NCI-H1417 (cell line): ENCODE results near the gene LNX1.
"Not testable (repeated sequence)": the region's sequence is repeated elsewhere in the genome, so short reads cannot be mapped to it uniquely, and the experiment has no call there.

Experiments used
- DNase-seq, 3 experiments: peaks; one replicate each; lab custom pipeline; 2025; lab: John Stamatoyannopoulos, UW

LNX1 gene

DNA sequence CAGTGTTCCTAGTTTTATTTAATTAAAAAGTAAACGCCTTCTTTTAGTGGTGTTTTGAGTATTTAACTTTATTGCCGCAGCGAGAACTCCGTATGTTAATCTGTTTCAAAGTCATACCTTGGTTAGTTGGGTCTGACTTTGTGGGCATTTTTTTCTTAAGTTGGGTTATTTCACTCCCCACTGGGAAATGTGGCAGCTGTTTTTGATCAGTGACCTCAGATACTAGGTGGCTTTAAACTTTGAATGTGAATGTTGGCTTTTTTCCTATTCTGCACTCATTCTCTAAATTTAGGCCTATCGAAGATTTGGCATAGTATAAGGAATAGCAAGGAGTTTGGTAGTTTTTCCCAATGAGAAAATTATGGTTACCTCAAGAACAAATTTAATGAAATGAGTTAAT lies 127.9 kb downstream of the LNX1 start:
- no peak for DNase-seq

DNA sequence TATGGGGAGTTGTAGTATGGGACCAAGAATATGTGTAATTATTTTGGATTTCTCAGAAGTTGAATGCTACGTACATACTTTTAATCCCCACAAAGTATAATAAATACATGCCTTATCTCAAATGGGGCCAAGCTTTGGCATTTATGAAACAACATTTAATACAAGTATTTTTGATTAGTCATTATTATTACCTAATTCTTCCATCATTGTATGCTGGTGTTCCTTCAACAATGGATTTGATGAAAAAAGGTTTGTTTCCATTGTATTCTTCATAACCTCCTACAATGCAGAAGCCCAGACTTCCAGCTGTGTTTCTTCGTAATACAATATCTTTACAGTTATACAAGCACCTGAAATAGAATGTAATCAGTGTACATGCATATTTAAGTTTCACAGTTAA lies 130.0 kb downstream of the LNX1 start:
- DNase-seq: peak in 1 of 3 experiments; percentile 9

DNA sequence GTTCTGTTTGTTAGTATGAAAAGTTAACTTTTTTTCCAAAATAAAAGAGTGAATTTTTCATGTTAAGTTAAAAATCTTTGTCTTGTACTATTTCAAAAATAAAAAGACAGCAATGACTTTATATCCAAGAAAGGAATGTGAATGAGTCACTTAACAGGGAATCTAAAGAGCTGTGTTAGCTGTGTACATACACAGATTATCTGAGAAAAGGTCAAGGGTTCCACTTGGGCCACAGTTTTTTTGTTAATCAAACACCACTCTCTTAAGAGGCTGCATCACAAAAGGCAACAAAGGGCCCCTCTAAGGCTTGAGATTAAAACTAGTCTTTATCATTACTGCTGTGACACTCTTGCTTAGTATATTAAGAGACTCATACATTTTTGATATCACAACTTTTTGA lies 131.7 kb downstream of the LNX1 start:
- peak in 1 of 3 experiments; percentile 12 for DNase-seq

- no peak for DNase-seq
These were observed 135.1 kb downstream of the LNX1 start for GRCh38 chr4:53456178-53456577.

DNA sequence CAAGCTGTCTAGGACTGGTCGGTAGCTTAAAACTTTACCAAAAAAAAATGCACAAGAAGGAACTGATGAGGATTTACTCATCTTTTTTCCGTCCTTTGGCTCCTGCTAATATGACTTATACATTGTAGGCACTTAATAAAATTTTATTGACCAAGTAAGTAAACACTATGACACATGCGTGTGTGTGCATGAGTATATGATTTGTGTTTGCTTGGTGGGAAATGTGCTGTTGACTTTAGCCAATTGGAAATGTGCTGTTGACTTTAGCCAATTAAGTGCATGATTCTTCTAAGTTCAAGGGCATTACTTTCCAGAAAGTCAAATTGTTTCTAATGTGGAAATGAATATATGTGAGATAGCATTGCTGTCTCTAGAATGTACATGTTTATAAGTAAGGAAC lies 135.5 kb downstream of the LNX1 start:
- DNase-seq: peak in 2 of 3 experiments; percentile 19 to 68

GRCh38 chr4:53453385-53453784 lies 137.9 kb downstream of the LNX1 start:
- DNase-seq: no peak

DNA sequence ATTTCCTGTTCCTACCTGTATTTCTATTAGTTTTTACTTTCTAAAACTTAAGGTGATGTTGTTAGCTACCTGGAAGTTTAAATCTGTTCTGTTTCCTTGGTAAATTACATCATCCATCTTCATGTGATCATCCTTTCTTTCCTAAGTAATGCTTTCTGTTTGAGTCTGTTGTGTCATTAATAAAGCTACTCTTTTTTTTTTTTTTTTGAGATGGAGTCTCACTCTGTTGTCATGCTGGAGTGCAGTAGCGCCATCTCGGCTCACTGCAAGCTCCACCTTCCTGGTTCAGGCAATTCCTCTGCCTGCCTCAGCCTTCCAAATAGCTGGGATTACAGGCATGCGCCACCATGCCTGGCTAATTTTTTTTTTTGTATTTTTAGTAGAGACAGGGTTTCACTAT lies 140.5 kb downstream of the LNX1 start:
- DNase-seq: no peak

DNA sequence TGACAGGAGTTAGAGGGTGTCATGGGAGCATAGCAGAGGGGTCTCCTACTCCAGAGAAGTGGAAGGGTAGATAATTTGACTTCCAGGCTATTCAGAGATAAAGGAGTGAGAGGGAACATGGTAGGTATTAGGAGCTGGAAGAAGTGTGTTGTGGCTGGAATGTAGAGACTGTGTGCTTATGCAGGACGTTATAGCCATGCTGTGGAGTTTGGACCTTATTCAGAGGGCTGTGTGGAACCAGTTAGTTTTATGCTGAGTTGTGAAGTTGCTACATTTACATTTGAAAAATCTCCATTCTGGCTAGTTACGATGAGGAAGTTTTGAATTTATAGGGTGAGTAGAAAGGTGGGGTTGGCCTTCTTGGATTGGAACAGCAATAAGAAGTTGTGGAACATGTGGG lies 146.3 kb downstream of the LNX1 start:
- DNase-seq: no peak

DNA sequence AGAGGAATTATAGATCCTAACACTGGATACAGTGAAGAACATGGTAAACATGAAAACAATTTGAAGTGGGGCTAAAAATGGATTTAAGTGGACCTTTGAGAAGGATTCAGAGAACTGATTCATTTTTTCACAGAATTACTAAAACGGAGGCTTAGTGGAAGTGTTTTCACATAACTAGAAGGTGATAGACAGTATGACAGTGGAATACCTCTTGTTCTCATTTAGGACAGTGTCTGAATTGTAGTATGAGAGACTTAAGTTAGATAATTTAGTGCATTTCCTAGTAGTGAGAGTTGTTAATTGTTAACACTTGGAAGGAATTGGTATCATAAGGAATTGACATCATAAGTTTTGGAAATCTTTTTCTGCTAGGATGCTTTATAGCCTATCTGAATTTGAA lies 149.7 kb downstream of the LNX1 start:
- DNase-seq: no peak

DNA sequence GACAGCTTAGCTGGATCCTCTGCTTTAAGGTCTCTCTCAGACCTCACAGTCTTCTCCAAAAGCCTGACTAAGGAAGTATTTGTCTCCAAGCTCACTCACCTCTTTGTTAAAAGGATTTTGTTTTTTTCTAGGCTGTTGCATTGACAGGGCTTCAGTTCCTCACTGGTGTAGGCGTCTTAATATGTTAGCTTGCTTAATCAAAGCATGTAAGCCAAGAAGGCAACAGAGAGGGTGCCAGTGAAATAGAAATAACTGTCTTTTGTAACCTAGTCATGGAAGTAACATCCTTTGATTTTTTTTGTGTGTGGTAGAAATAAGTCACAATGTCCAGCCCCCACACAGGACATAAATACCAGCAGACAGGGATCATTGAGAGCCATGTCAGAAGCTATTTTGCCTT lies 155.0 kb downstream of the LNX1 start:
- no peak for DNase-seq

DNA sequence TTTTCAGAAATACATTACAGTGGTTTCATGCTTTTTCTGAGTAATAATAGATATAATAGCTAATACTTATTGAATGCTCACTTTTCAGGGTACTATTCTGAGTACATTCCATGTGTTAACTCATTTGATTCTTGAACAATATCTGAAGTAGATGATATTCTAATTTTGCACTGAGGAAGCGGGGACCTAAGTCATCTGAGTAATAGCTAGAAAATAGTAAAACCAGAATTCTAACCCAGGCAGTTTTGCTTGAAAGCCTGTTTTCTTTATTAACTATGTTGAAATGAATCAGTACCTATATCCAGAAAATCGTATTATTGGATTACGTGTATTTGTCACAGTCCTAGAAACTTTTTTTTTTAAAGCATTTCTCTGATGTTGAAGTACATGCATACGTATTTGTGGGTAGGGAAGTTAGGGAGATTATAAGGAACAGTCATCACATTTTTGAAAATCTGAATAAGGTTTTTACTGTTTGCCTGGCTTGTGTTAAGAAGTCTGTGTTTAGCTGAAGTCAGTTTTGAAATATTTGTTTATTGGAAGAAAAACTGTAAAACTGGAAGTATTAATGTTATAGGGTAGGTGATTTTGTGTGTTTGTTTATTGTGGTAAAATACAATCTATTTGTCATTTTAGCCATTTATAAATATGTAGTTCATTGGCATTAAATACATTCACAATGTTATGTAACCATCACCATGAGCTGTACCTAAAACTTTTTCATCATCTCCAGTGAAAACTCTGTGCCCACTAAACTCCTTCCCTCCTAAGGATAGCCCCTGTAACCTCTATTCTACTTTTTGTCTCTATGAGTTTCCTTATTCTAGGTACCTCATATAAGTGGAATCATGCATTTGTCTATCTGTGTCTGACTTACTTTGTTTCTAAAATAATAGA lies 158.5 kb downstream of the LNX1 start:
- no peak for DNase-seq

DNA sequence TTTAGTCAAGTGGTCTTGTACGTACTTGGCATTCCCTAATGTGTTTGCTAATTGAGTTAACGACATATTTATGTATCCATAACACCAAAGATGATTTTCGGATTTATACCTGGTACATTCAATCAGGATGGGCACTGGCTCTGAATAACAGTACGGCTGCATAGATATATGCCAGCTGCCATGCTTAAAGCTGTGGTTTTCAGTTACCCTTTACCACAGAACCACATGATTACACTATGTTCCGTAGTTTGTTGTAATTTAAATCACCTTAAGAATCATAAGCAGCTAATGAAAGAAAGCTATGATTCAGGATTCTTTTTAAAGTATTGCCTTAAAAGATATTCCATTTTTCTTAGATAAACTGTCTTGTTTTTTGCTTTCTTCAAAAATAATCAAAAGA lies 160.2 kb downstream of the LNX1 start:
- DNase-seq: no peak

DNA sequence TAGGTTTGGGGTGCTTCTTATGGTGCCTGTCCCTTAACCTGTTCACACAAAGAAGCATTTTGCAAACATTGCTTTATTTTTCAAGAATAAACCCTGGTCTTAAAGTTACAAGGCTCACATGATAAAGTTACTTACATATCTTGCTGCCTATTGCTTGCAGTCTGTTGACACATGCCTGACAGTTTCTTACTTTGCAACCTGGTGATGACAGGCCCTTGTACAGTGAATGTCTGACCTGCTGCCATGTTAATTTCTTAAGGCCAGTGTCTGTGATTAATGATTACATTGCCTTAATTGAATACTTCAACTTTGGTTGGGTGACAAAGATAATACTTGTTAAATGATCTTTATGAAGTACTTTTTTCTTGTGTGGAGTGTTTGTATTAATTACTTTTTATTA lies 163.9 kb downstream of the LNX1 start:
- DNase-seq: no peak

GRCh38 chr4:53424280-53424679 lies 167.0 kb downstream of the LNX1 start:
- no peak for DNase-seq

DNA sequence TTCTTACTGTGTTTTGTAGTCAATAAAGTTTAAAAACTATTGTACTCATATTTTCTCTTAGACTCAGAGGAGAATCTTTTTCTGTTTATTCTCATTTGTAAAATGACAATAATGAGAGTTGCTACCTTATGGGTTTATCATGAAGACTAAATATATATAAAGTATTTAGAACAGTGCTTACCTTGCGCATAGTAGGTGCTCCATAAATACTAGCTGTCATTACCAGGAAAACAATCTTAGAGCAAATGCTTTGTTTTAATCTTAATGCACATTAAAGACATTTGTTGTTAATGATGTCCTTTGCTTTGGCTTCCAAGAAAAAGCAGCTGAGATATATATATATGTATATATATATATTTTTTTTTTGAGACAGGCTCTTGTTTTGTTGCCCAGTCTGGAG lies 168.9 kb downstream of the LNX1 start:
- DNase-seq: no peak

GRCh38 chr4:53421791-53422190 lies 169.5 kb downstream of the LNX1 start:
- DNase-seq: no peak

- no peak for DNase-seq
These were observed 172.1 kb downstream of the LNX1 start for GRCh38 chr4:53419208-53419607.

DNA sequence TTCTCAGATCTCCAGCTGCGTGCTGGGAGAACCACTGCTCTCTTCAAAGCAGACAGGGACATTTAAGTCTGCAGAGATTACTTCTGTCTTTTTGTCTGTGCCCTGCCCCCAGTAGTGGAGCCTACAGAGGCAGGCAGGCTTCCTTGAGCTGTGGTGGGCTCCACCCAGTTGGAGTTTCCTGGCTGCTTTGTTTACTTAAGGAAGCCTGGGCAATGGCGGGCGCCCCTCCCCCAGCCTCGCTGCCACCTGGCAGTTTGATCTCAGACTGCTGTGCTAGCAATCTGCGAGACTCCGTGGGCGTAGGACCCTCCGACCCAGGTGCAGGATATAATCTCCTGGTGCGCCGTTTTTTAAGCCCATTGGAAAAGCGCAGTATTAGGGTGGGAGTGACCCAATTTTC lies 181.8 kb downstream of the LNX1 start:
- DNase-seq: not testable (repeated sequence)
